ENCODE measurements around the gene DSG3.

DNA sequence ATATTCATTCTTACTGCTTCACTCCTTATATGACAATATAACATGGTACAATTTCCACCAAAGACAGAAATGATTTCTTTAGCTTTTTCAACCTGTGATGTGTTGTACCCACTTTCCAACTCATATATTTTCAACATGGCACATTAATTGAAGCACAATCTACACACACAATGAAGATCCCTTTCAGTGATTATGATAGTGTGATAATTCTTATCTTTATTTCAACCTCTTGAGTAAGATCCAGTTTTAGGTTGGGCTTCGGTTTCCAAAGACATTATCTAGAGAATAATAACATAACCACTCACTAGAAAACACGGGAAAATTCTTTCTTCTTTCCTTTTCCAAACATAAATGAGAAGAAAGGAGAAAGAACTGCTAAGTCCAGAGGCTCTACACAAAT lies 3.4 kb upstream of the DSG3 start:
- no peak for TF ChIP-seq POLR2AphosphoS5 (IDR thresholded peaks at IDR 0.05)
- TF ChIP-seq CTCF (IDR thresholded peaks at IDR 0.05): no peak
- TF ChIP-seq POLR2A (IDR thresholded peaks at IDR 0.05): no peak

All from upper lobe of left lung (tissue), 4 donors.